Stimulated activated CD4-positive, alpha-beta T cell treated with anti-CD3 and anti-CD28 coated beads, Interleukin-1b, Interleukin-23, amount 100 ng/mL, for 1 hour (primary cell): ENCODE data around the gene ADAMTS19.

Source experiments
- DNase-seq, 2 donors: peaks; one replicate each; pipeline ENCODE4 v3.0.0-alpha.2; 2020; ENCODE audit warnings: low read depth in 2 of 2

Gene ADAMTS19

GRCh38 chr5:129760636-129761325 is 300.7 kb downstream of the ADAMTS19 start:
- DNase-seq, result no peak

- DNase-seq, result no peak
These were observed 303.6 kb downstream of the ADAMTS19 start for GRCh38 chr5:129763651-129764050.

- no peak for DNase-seq
These were observed 306.7 kb downstream of the ADAMTS19 start for GRCh38 chr5:129766798-129767197.

- DNase-seq, result peak in 1 of 2 donors; percentile 16
These were observed 307.9 kb downstream of the ADAMTS19 start for GRCh38 chr5:129767927-129768380.

GRCh38 chr5:129768735-129769134 is 308.6 kb downstream of the ADAMTS19 start:
- no peak for DNase-seq

GRCh38 chr5:129770024-129770820 is 310.1 kb downstream of the ADAMTS19 start:
- no peak for DNase-seq

- no peak for DNase-seq
These were observed 311.1 kb downstream of the ADAMTS19 start for GRCh38 chr5:129771058-129771838.

GRCh38 chr5:129773376-129773775 is 313.3 kb downstream of the ADAMTS19 start:
- DNase-seq, result no peak

GRCh38 chr5:129781594-129781993 is 321.5 kb downstream of the ADAMTS19 start:
- DNase-seq, result no peak
